GM13977 (cell line): ENCODE measurements around the gene TPP1.

ENCODE experiments used
- DNase-seq: peaks from one replicate; pipeline ENCODE4 v3.0.0; 2012; ENCODE audit warnings: low spot score
- in situ Hi-C: fragments of 300-500 bp; cut with MboI; formaldehyde crosslinking; loops from one replicate; pipeline ENCODE4 v1.12.0; 2022; ENCODE audit warnings: low sequenced_read_pairs, low pct_unique_long_range_greater_than_20kb, mixed read lengths, inconsistent platforms; ENCODE audit not compliant: unreplicated experiment
- TF ChIP-seq, protein P1 (sequence below): IDR thresholded peaks from 2 replicates; pipeline ENCODE4 v1.5.1; 2012; ENCODE audit warnings: mild to moderate bottlenecking, control low read depth; ENCODE audit not compliant: insufficient read depth; ENCODE audit errors: extremely low read depth, missing control alignments

Gene TPP1

DNA sequence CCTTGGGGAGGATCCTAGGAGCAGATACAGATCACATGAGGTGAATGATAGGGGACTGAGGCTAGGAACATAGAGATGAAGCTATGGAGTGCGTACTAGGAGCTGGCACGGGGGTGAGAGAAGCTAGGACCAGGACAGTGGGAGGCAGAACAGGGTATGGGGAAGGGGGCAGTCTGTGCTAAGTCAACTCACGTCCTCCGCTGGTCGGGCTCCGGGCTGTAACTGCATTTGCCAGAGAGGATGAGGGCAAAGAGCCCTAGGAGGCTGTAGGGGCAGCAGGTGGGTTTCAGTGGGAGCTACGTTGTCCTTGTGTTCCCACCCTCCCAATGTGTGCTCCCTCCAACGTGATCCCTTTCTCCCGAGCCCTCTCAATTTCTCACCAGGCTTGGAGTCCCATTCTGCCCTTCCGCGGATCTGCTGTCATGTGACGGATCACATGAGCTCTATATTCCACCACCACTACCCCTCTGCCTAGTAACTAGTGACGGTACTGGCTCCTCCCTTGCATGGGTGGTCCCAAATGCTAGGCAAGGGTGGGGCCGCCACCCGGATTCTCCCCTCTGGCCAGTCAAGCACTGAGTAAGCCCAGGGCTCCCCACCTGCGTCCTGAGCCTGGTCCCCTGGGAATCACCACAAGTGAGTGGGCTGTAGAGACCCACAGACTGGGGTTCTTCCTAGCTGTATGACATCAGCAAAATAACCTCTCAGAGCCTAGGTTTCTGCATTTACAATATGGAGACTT, at the start of gene TPP1:
TSS of gene TPP1 (minus strand) at position 419 of the 742 bp plus-strand sequence. CDS start at position 397, 22 bp downstream.
- DNase-seq = peak; percentile 98
- in situ Hi-C loops = no loop called here
- TF ChIP-seq, protein P1, sequence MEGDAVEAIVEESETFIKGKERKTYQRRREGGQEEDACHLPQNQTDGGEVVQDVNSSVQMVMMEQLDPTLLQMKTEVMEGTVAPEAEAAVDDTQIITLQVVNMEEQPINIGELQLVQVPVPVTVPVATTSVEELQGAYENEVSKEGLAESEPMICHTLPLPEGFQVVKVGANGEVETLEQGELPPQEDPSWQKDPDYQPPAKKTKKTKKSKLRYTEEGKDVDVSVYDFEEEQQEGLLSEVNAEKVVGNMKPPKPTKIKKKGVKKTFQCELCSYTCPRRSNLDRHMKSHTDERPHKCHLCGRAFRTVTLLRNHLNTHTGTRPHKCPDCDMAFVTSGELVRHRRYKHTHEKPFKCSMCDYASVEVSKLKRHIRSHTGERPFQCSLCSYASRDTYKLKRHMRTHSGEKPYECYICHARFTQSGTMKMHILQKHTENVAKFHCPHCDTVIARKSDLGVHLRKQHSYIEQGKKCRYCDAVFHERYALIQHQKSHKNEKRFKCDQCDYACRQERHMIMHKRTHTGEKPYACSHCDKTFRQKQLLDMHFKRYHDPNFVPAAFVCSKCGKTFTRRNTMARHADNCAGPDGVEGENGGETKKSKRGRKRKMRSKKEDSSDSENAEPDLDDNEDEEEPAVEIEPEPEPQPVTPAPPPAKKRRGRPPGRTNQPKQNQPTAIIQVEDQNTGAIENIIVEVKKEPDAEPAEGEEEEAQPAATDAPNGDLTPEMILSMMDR = no peak

DNA sequence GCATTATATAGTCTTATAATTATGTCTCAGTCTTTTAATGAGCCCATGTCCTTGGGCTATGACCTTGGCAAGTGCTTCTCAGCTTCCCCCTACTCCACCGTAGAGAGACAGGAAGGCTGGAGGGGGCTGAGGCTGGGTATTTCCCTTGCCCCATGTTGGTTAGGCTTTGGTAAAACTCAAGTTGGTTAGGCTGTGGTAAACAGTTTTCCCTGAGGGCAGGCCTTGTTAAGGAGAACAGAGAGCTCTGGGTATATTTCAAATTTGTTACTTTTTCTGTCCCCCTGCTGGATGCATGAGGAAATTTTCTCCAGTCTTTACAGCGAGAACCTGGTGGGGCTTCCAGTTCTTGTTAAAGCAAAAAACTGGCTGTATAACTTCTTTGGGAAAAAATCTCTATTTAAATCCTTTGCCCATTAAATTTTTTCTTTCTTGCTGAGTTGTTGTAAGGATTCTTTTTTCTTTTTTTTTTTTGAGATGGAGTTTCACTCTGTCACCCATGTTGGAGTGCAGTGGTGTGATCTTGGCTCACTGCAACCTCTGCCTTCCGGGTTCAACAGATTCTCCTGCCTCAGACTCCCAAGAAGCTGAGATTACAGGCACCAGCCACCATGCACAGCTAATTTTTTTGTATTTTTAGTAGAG, 48.6 kb upstream of the TPP1 start:
- TF ChIP-seq, protein P1 = peak; percentile 39
- in situ Hi-C loops = no loop called here
- no peak for DNase-seq

DNA sequence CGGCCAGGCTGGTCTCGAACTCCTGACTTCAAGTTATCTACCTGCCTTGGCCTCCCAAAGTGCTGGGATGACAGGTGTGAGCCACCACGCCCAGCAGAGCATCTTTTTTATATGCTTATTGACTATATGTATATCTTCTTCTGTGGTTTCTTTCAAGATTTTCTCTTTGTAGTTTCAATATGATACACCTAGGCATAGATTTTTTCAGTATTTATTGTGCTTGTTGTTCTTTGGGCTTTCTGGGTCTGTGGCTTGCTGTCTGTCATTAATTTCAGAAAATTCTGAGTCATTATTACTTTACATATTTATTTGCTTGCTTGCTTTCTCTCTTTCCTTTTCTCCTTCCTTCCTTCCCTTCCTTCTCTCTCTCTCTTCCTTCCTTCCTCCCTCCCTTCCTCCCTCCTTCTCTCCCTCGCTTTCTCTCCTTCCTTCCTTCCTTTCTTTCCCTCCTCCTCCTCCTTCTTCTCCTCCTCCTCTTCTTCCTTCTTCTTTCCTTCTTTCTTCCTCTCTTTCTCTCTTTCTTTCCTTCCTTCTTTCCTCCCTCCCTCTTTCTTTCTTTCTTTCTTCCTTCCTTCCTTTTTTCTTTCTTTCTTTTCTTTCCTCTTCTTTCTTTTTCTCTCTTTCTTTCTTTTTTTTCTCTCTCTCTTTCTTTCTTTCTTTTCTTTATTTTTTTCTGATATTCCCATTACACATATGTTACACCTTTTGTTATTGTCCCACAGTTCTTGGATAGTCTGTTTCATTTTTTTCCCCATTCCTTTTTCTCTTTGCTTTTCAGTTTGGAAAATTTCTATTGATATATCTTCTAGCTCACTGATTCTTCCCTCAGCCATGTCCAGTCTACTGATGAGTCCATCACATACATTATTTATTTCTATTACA, 47.3 kb upstream of the TPP1 start:
- DNase-seq = no peak
- in situ Hi-C loops = no loop called here
- TF ChIP-seq, protein P1 = no peak

DNA sequence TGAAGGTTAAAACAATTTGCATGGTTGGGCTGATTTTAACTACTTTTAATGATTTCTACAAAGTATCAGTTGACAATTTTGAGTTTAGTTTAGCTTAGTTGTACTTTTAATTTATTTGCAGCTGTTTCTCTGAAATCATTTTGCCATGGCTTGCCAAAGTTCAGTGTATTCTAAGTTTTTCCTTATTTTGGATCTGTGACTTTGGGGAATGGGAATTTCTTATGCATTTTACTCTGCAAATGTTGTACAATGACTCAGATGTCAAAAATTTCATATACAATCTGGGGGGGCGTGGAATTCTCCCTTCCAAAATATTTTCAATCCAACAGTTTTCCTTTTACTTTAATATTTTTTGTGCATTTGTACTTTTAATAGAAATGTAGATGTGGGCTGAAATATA, 45.3 kb upstream of the TPP1 start:
- in situ Hi-C loops = no loop called here
- TF ChIP-seq, protein P1 = no peak
- DNase-seq = no peak

DNA sequence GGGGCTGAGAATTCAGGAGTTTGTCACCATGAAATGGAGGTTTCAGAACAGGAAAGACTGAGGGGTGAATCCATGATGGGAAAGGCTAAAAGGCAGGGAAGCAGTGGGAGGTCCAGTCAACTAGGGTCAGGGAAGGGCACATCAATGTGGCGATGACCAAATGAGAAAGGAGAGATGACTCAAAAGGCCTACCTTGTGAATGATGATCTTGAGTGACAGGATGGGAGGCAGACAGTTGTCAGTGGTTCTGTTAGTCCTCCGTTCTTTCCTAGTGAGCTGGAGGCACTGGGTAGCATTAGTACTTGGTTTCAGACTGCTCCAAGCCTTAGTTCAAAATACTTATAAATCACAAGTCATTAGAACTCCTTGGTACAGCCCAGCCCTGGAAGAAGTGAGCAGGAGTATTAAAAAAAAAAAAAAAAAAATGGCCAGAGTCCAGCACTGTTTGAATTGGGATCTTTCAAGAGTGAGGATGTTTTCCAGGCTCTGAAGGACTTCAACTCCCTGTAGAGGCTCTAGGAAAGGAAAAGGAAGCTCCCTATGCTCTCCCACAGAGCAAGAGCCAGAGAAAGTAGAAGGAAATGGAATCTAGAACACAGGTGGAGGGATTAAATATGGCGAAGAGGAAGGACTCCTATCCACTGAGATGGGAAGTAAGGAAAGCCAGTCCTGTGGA, 44.7 kb upstream of the TPP1 start:
- TF ChIP-seq, protein P1 = no peak
- in situ Hi-C loops = no loop called here
- DNase-seq = no peak

DNA sequence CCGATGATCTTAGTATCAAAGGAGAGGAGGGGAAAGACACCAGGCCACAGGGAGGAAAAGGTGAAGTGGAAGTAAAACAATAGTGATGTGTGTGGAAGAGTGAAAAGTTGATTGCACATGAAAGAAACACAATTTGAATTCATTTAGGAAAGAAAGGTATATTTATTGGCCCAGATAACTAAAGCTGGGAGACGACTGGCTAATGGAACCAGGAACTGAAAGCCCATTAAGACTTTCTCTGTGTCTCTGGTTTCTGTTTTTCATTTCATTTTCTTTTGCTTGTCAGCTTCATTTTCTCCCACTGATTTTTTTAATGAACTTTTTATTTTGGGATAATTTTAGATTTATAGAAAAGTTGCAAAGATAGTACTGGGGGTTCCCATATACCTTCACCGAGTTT, 41.5 kb upstream of the TPP1 start:
- in situ Hi-C loops = no loop called here
- TF ChIP-seq, protein P1 = no peak
- peak; percentile 45 for DNase-seq
